ENCODE measurements around the gene OR14J1. TPM values are rescaled to one million over a fixed set of nuclear protein-coding genes. Genes with fewer than 3 reads are reported as not detected.
A peak's percentile ranks its signal among the peaks of the same experiment; 100 is the strongest.

Gene OR14J1, protein sequence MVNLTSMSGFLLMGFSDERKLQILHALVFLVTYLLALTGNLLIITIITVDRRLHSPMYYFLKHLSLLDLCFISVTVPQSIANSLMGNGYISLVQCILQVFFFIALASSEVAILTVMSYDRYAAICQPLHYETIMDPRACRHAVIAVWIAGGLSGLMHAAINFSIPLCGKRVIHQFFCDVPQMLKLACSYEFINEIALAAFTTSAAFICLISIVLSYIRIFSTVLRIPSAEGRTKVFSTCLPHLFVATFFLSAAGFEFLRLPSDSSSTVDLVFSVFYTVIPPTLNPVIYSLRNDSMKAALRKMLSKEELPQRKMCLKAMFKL
- total RNA-seq (not detected), polyA plus RNA-seq (not detected)

DNA sequence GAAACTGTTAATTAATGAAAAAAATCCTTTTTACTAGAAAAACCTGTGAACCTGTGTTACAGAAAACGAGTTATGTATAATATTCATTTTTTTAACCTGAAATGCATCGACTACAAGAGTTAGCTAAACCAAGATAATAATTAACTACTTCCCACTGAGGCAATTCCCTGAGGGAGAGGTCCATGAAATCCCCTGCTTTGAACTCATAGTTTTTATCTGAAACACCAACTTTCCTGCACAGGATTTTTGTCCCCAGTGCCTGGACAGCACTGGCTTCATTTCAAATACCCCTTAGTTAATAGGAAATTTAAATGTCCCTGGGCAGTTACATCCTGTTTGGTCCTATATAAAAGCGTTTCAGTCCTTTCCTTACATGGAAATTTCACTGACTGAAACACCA, at the start of gene OR14J1:
OR14J1 (plus strand) TSS at position 386 of the 400 bp plus-strand sequence. CDS start 4,989 bp downstream, outside the sequence.
- no peak within 1 kb of the TSS for H3K4me3 Mint-ChIP-seq
- DNase-seq: no peak

DNA sequence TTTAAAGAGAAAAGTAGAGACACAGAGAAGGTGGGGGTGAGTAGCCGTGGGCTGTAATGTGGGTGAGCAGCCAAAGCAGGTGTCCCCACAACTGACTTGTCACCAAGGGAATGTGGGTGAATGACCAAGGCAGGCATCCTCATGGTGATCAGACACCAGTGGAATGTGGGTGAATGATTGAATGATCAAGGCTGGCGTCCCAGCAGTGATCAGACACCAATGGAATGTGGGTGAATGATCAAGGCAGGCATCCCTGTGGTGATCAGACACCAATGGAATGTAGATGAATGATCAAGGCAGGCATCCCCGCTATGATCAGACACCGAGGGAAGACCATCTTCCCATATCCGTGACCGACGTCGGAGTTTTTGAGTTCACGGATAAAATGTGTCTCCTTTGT, 49.8 kb upstream of the OR14J1 start:
- Histone ChIP-seq H3K36me3 (ENCODE audit: control insufficient read depth, insufficient read depth, low read length) (no peaks in the 10 kb centered on the region), H3K4me1 (ENCODE audit: control insufficient read depth, insufficient read depth, low read length, poor library complexity, severe bottlenecking) (no peaks in the 10 kb centered on the region), H3K4me3 (ENCODE audit: low read depth, low read length) (no peak overlapping the region), H3K27ac (ENCODE audit: insufficient read depth, low read length, poor library complexity, severe bottlenecking) (no peak overlapping the region), H3K27me3 (ENCODE audit: control insufficient read depth, insufficient read depth, low read length) (no peaks in the 10 kb centered on the region), H3K9me3 (ENCODE audit: control insufficient read depth in 2 of 2, low read length in 2 of 2) (no peaks in the 10 kb centered on the region)
- DNase-seq (no peak), ATAC-seq (ENCODE audit: low read depth in 2 of 2) (no peak)
- Mint-ChIP-seq H3K27me3 (peaks cover 5% of the 10 kb centered on the region), H3K27ac (no peak overlapping the region), H3K9me3 (peaks cover 3 to 15% (median 13%) of the 10 kb centered on the region in 7 donors), H3K36me3 (no peaks in the 10 kb centered on the region), H3K4me3 (no peak overlapping the region), H3K4me1 (no peaks in the 10 kb centered on the region)

More for the DNA sequence above, at the start of gene OR14J1:
- no peaks in the 10 kb centered on the region for H3K4me1 Mint-ChIP-seq
- H3K9me3 Mint-ChIP-seq: no peaks in the 10 kb centered on the region
- peaks cover 9% of the 10 kb centered on the region for H3K27me3 Mint-ChIP-seq
- no peaks in the 10 kb centered on the region for H3K36me3 Mint-ChIP-seq
- no peak within 1 kb of the TSS for H3K27ac ChIP-seq (ENCODE audit: insufficient read depth, low read length, poor library complexity, severe bottlenecking)
- H3K9me3 ChIP-seq (ENCODE audit: control insufficient read depth in 2 of 2, low read length in 2 of 2): no peaks in the 10 kb centered on the region
- H3K27me3 ChIP-seq (ENCODE audit: control insufficient read depth, insufficient read depth, low read length): peaks cover 4% of the 10 kb centered on the region
- H3K4me1 ChIP-seq (ENCODE audit: control insufficient read depth, insufficient read depth, low read length, poor library complexity, severe bottlenecking): no peaks in the 10 kb centered on the region
- no peaks in the 10 kb centered on the region for H3K36me3 ChIP-seq (ENCODE audit: control insufficient read depth, insufficient read depth, low read length)
- no peak for ATAC-seq (ENCODE audit: low read depth in 2 of 2)
- no peak within 1 kb of the TSS for H3K4me3 ChIP-seq (ENCODE audit: low read depth, low read length)
- peak within 1 kb of the TSS in 1 of 3 donors; percentile 54 for H3K27ac Mint-ChIP-seq

DNA sequence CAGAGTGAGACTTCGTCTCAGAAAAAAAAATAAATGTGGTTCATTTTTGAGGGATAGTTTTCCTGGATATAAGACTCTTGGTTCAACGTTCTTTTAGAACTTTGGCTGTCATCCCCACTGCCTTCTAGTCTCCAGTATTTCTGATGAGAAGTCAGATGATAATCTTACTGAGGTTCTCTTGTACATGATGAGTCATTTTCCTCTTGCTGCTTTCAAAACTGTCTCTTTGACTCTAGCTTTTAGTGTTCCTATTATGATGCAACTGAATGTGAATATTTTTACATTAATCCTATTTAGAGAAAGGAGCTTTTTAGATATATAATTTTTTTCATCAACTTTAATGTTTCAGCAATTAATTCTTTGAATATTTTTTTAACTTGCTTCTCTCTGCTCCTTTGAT, 46.0 kb upstream of the OR14J1 start:
- Histone ChIP-seq H3K27ac (ENCODE audit: insufficient read depth, low read length, poor library complexity, severe bottlenecking) (no peak overlapping the region), H3K9me3 (ENCODE audit: control insufficient read depth in 2 of 2, low read length in 2 of 2) (no peaks in the 10 kb centered on the region), H3K4me3 (ENCODE audit: low read depth, low read length) (no peak overlapping the region), H3K4me1 (ENCODE audit: control insufficient read depth, insufficient read depth, low read length, poor library complexity, severe bottlenecking) (no peaks in the 10 kb centered on the region), H3K36me3 (ENCODE audit: control insufficient read depth, insufficient read depth, low read length) (no peaks in the 10 kb centered on the region), H3K27me3 (ENCODE audit: control insufficient read depth, insufficient read depth, low read length) (no peaks in the 10 kb centered on the region)
- Mint-ChIP-seq H3K4me3 (no peak overlapping the region), H3K9me3 (peaks cover 0 to 13% (median 7%) of the 10 kb centered on the region in 7 donors), H3K4me1 (no peaks in the 10 kb centered on the region), H3K27me3 (peaks cover 10% of the 10 kb centered on the region), H3K36me3 (no peaks in the 10 kb centered on the region), H3K27ac (no peak overlapping the region)
- DNase-seq: no peak
- ATAC-seq (ENCODE audit: low read depth in 2 of 2): no peak

DNA sequence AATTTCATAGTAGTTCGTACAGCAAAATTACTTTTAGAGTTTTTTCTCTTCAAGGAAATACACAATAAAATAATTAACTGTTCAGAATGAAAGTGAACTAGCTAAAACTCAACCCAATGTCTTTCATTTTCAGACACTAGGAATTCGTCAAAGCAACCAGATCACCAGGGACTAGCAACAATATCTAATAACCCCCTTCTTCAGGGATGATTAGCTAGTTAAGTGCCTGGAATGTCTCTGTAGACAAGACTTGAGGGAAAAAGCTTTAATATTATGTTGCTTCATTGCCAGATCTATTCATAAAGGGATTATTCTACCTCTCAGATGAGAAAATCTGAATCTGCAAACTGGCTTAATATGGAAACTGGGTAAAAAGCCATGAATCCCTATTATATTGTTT, 41.8 kb upstream of the OR14J1 start:
- H3K4me3 ChIP-seq (ENCODE audit: low read depth, low read length): no peak overlapping the region
- H3K4me3 Mint-ChIP-seq: no peak overlapping the region
- H3K27me3 ChIP-seq (ENCODE audit: control insufficient read depth, insufficient read depth, low read length): no peaks in the 10 kb centered on the region
- H3K36me3 ChIP-seq (ENCODE audit: control insufficient read depth, insufficient read depth, low read length): no peaks in the 10 kb centered on the region
- no peak for DNase-seq
- H3K4me1 ChIP-seq (ENCODE audit: control insufficient read depth, insufficient read depth, low read length, poor library complexity, severe bottlenecking): no peaks in the 10 kb centered on the region
- no peak for ATAC-seq (ENCODE audit: low read depth in 2 of 2)
- no peak overlapping the region for H3K27ac ChIP-seq (ENCODE audit: insufficient read depth, low read length, poor library complexity, severe bottlenecking)
- H3K27ac Mint-ChIP-seq: no peak overlapping the region
- peaks cover 14% of the 10 kb centered on the region for H3K27me3 Mint-ChIP-seq
- no peaks in the 10 kb centered on the region for H3K4me1 Mint-ChIP-seq
- no peaks in the 10 kb centered on the region for H3K9me3 ChIP-seq (ENCODE audit: control insufficient read depth in 2 of 2, low read length in 2 of 2)
- no peaks in the 10 kb centered on the region for H3K36me3 Mint-ChIP-seq
- peaks cover 0 to 9% (median 3%) of the 10 kb centered on the region in 7 donors for H3K9me3 Mint-ChIP-seq

DNA sequence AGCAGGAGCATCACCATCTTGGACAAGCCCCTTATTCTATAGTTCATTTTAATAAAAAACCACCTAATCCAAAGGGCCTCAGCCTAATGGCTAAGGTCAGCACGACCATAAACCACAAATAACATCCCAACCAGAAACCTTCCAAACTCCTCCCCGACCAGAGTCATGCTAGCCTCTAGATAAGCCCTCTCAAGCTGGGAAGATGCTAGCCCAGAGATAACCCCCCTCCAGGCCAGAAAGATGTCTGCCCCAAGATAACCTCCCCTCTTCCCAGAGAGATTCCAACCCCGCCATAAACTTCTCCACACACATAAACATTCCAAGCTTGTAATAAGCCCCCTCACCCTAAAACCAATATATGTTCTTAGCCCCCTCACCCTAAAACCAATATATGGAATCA, 38.5 kb upstream of the OR14J1 start:
- no peak overlapping the region for H3K27ac Mint-ChIP-seq
- ATAC-seq (ENCODE audit: low read depth in 2 of 2): no peak
- H3K9me3 Mint-ChIP-seq: peaks cover 0 to 3% (median 0%) of the 10 kb centered on the region in 7 donors
- no peaks in the 10 kb centered on the region for H3K4me1 Mint-ChIP-seq
- H3K4me3 Mint-ChIP-seq: no peak overlapping the region
- Histone ChIP-seq H3K4me3 (ENCODE audit: low read depth, low read length) (no peak overlapping the region), H3K4me1 (ENCODE audit: control insufficient read depth, insufficient read depth, low read length, poor library complexity, severe bottlenecking) (no peaks in the 10 kb centered on the region), H3K27ac (ENCODE audit: insufficient read depth, low read length, poor library complexity, severe bottlenecking) (no peak overlapping the region), H3K9me3 (ENCODE audit: control insufficient read depth in 2 of 2, low read length in 2 of 2) (no peaks in the 10 kb centered on the region), H3K36me3 (ENCODE audit: control insufficient read depth, insufficient read depth, low read length) (no peaks in the 10 kb centered on the region), H3K27me3 (ENCODE audit: control insufficient read depth, insufficient read depth, low read length) (peaks cover 3% of the 10 kb centered on the region)
- no peak for DNase-seq
- peaks cover 12% of the 10 kb centered on the region for H3K27me3 Mint-ChIP-seq
- no peaks in the 10 kb centered on the region for H3K36me3 Mint-ChIP-seq

DNA sequence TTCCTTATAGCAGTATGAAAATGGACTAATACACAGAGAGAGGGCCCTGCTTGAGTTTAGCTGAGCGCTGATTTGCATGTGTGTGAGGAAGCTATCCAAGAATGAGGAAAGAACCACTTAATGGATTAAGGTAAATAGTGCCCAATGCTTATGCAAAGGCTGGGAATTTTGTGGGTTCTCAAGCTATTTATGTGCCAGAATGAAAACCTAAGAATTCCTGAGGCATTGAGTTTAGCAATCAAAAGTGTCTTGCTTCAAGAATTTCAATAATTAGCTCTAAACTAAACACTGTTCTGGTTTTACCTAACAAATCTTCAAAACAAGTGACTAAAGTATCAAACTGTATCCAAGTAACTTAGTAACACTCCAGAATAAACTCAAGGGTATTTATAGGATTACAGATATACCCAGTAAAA, 7.0 kb upstream of the OR14J1 start:
- ATAC-seq (ENCODE audit: low read depth in 2 of 2) (no peak), DNase-seq (no peak)
- Histone ChIP-seq H3K4me3 (ENCODE audit: low read depth, low read length) (no peak overlapping the region), H3K27ac (ENCODE audit: insufficient read depth, low read length, poor library complexity, severe bottlenecking) (no peak overlapping the region), H3K4me1 (ENCODE audit: control insufficient read depth, insufficient read depth, low read length, poor library complexity, severe bottlenecking) (no peaks in the 10 kb centered on the region), H3K27me3 (ENCODE audit: control insufficient read depth, insufficient read depth, low read length) (no peaks in the 10 kb centered on the region), H3K9me3 (ENCODE audit: control insufficient read depth in 2 of 2, low read length in 2 of 2) (no peaks in the 10 kb centered on the region), H3K36me3 (ENCODE audit: control insufficient read depth, insufficient read depth, low read length) (no peaks in the 10 kb centered on the region)
- Mint-ChIP-seq H3K4me1 (no peaks in the 10 kb centered on the region), H3K36me3 (no peaks in the 10 kb centered on the region), H3K27me3 (peaks cover 8% of the 10 kb centered on the region), H3K4me3 (no peak overlapping the region), H3K9me3 (no peaks in the 10 kb centered on the region), H3K27ac (no peak overlapping the region)

DNA sequence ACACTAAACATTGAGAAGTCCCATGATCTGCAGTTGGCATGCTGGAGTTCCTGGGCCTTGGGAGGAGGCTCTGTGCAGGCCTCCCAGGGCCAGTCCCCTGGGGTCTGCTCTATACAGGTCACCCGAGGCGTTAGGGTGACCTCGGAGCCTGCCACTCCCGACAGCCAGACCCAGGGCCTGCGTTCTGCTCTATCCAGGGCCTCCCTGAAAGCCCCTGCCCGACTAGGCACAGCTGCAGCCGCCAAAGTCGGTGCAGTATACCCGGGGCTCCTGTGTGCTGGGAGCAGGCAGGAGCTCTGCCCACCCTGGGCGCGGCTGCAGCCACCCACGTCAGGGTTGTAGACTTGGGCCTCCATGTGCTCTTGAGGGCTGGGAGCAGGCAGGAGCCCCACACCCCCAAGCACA, 6.3 kb upstream of the OR14J1 start:
- no peaks in the 10 kb centered on the region for H3K9me3 Mint-ChIP-seq
- H3K36me3 Mint-ChIP-seq: no peaks in the 10 kb centered on the region
- Histone ChIP-seq H3K4me1 (ENCODE audit: control insufficient read depth, insufficient read depth, low read length, poor library complexity, severe bottlenecking) (no peaks in the 10 kb centered on the region), H3K27ac (ENCODE audit: insufficient read depth, low read length, poor library complexity, severe bottlenecking) (no peak overlapping the region), H3K36me3 (ENCODE audit: control insufficient read depth, insufficient read depth, low read length) (no peaks in the 10 kb centered on the region), H3K4me3 (ENCODE audit: low read depth, low read length) (no peak overlapping the region), H3K9me3 (ENCODE audit: control insufficient read depth in 2 of 2, low read length in 2 of 2) (no peaks in the 10 kb centered on the region), H3K27me3 (ENCODE audit: control insufficient read depth, insufficient read depth, low read length) (no peaks in the 10 kb centered on the region)
- DNase-seq (no peak), ATAC-seq (ENCODE audit: low read depth in 2 of 2) (no peak)
- H3K27me3 Mint-ChIP-seq: peaks cover 7% of the 10 kb centered on the region
- H3K4me1 Mint-ChIP-seq: no peaks in the 10 kb centered on the region
- no peak overlapping the region for H3K27ac Mint-ChIP-seq
- H3K4me3 Mint-ChIP-seq: no peak overlapping the region

DNA sequence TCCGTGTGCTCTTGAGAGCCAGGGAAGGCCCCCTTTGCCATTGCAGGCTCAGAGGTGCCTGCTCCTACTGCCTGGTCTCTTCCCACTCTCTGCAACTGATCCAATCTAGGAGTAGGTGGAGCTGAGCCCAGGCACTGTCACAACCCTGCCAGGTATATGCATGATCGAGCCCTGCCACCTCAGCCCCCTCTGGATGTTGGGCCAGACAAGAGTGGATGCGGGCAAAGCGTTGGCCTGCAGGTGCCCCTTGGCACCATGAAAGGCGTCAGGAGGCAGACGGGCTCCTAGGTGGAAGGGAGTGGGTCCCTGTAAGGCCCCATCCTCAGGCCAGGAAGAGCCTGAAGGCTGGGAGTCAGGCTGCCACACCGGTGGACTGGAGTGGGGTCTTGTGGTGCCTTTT, 5.9 kb upstream of the OR14J1 start:
- no peak for ATAC-seq (ENCODE audit: low read depth in 2 of 2)
- H3K36me3 Mint-ChIP-seq: no peaks in the 10 kb centered on the region

More for the DNA sequence above, 5.9 kb upstream of the OR14J1 start:
- Mint-ChIP-seq H3K27ac (no peak overlapping the region), H3K4me3 (no peak overlapping the region), H3K27me3 (peaks cover 7% of the 10 kb centered on the region), H3K4me1 (no peaks in the 10 kb centered on the region), H3K9me3 (no peaks in the 10 kb centered on the region)
- Histone ChIP-seq H3K36me3 (ENCODE audit: control insufficient read depth, insufficient read depth, low read length) (no peaks in the 10 kb centered on the region), H3K9me3 (ENCODE audit: control insufficient read depth in 2 of 2, low read length in 2 of 2) (no peaks in the 10 kb centered on the region), H3K4me1 (ENCODE audit: control insufficient read depth, insufficient read depth, low read length, poor library complexity, severe bottlenecking) (no peaks in the 10 kb centered on the region), H3K4me3 (ENCODE audit: low read depth, low read length) (no peak overlapping the region), H3K27me3 (ENCODE audit: control insufficient read depth, insufficient read depth, low read length) (no peaks in the 10 kb centered on the region), H3K27ac (ENCODE audit: insufficient read depth, low read length, poor library complexity, severe bottlenecking) (no peak overlapping the region)
- DNase-seq: no peak

All from CD4-positive, CD25-positive, alpha-beta regulatory T cell (primary cell).